MG63 (cell line): ENCODE data around the gene WNK1. TPM values are rescaled to one million over a fixed set of nuclear protein-coding genes. Genes with fewer than 3 reads are reported as not detected.

Experiments used
- total RNA-seq: library from RNA; depleted of rRNA; stranded (reverse); fragments of >200 nt; shearing (Covaris generic); gene quantifications from 2 replicates; pipeline ENCODE4 v1.2.3, GENCODE V29; 2014; ENCODE audit warnings: low replicate concordance; rRNA removed

Gene WNK1
- total RNA-seq, 1 experiment from 2014 or later: 25.0 TPM

Other genes with a start within 250 kb of the WNK1 start
- 3.1 TPM in 1 of 2 replicates, not detected in the other for gene NINJ2, start 89.1 kb upstream of the WNK1 start, total RNA-seq
- gene RAD52, start 197.1 kb downstream of the WNK1 start, total RNA-seq: 1.9 and 7.3 TPM in 2 replicates
- gene ERC1, start 238.6 kb downstream of the WNK1 start, total RNA-seq: 14.6 and 24.4 TPM in 2 replicates